HUES6 (cell line): ENCODE data around the gene TCOF1.

Source experiments
- H3K27ac ChIP-seq: 2 replicates; pipeline ENCODE4 v1.7.0; 2013; ENCODE audit warnings: low read depth, mild to moderate bottlenecking, low read length, inconsistent platforms
- H3K27me3 ChIP-seq: 2 replicates; pipeline ENCODE4 v1.6.1; 2013; ENCODE audit warnings: low read length; ENCODE audit not compliant: control insufficient read depth, insufficient read depth
- H3K36me3 ChIP-seq: 2 replicates; pipeline ENCODE4 v1.6.1; 2013; ENCODE audit warnings: low read length; ENCODE audit not compliant: control insufficient read depth, insufficient read depth
- H3K4me1 ChIP-seq: 2 replicates; pipeline ENCODE4 v1.6.1; 2013; ENCODE audit warnings: low read length; ENCODE audit not compliant: control insufficient read depth, insufficient read depth
- H3K4me3 ChIP-seq: 2 replicates; pipeline ENCODE4 v1.5.1; 2013; ENCODE audit warnings: low read depth, low read length
- H3K9ac ChIP-seq: one replicate; pipeline ENCODE4 v1.6.1; 2013; ENCODE audit warnings: mild to moderate bottlenecking, low read length
- H3K9me3 ChIP-seq: 2 replicates; pipeline ENCODE4 v1.6.1; 2013; ENCODE audit warnings: low read depth, low read length; ENCODE audit not compliant: control insufficient read depth, insufficient read depth

Gene TCOF1

GRCh38 chr5:150341331-150341730 lies 16.2 kb upstream of the TCOF1 start:
- Histone ChIP-seq H3K27me3 (no peaks in the 10 kb centered on the region), H3K4me3 (no peak overlapping the region), H3K4me1 (no peaks in the 10 kb centered on the region), H3K9ac (no peak overlapping the region), H3K27ac (no peak overlapping the region), H3K9me3 (no peaks in the 10 kb centered on the region), H3K36me3 (no peaks in the 10 kb centered on the region)

- no peak overlapping the region for H3K4me3 ChIP-seq
- H3K9me3 ChIP-seq, result no peaks in the 10 kb centered on the region
- H3K27me3 ChIP-seq, result no peaks in the 10 kb centered on the region
- H3K27ac ChIP-seq, result no peak overlapping the region
- no peaks in the 10 kb centered on the region for H3K36me3 ChIP-seq
- no peaks in the 10 kb centered on the region for H3K4me1 ChIP-seq
- no peak overlapping the region for H3K9ac ChIP-seq
Measured at GRCh38 chr5:150341989-150342388, 15.5 kb upstream of the TCOF1 start.

- Histone ChIP-seq H3K27ac (no peak overlapping the region), H3K4me1 (no peaks in the 10 kb centered on the region), H3K9ac (no peak overlapping the region), H3K4me3 (no peak overlapping the region), H3K36me3 (no peaks in the 10 kb centered on the region), H3K9me3 (no peaks in the 10 kb centered on the region), H3K27me3 (no peaks in the 10 kb centered on the region)
Measured at GRCh38 chr5:150342583-150342982, 14.9 kb upstream of the TCOF1 start.

GRCh38 chr5:150343994-150344631 lies 13.4 kb upstream of the TCOF1 start:
- Histone ChIP-seq H3K36me3 (no peaks in the 10 kb centered on the region), H3K4me1 (no peaks in the 10 kb centered on the region), H3K27ac (no peak overlapping the region), H3K4me3 (no peak overlapping the region), H3K9me3 (no peaks in the 10 kb centered on the region), H3K9ac (no peak overlapping the region), H3K27me3 (no peaks in the 10 kb centered on the region)

- no peak overlapping the region for H3K4me3 ChIP-seq
- H3K36me3 ChIP-seq, result no peaks in the 10 kb centered on the region
- H3K9ac ChIP-seq, result no peak overlapping the region
- H3K9me3 ChIP-seq, result no peaks in the 10 kb centered on the region
- H3K27me3 ChIP-seq, result no peaks in the 10 kb centered on the region
- H3K4me1 ChIP-seq, result peaks cover 4% of the 10 kb centered on the region
- no peak overlapping the region for H3K27ac ChIP-seq
Measured at GRCh38 chr5:150345716-150346115, 11.8 kb upstream of the TCOF1 start.

GRCh38 chr5:150346592-150346991 lies 10.9 kb upstream of the TCOF1 start:
- Histone ChIP-seq H3K9me3 (no peaks in the 10 kb centered on the region), H3K36me3 (no peaks in the 10 kb centered on the region), H3K9ac (no peak overlapping the region), H3K4me3 (no peak overlapping the region), H3K4me1 (peaks cover 7% of the 10 kb centered on the region), H3K27ac (no peak overlapping the region), H3K27me3 (no peaks in the 10 kb centered on the region)

- peaks cover 7% of the 10 kb centered on the region for H3K4me1 ChIP-seq
- H3K27me3 ChIP-seq, result no peaks in the 10 kb centered on the region
- H3K9ac ChIP-seq, result no peak overlapping the region
- no peak overlapping the region for H3K4me3 ChIP-seq
- no peaks in the 10 kb centered on the region for H3K36me3 ChIP-seq
- H3K27ac ChIP-seq, result no peak overlapping the region
- H3K9me3 ChIP-seq, result no peaks in the 10 kb centered on the region
Measured at GRCh38 chr5:150347003-150347402, 10.5 kb upstream of the TCOF1 start.

- no peak overlapping the region for H3K27ac ChIP-seq
- no peaks in the 10 kb centered on the region for H3K27me3 ChIP-seq
- H3K4me1 ChIP-seq, result peaks cover 7% of the 10 kb centered on the region
- H3K9ac ChIP-seq, result no peak overlapping the region
- H3K9me3 ChIP-seq, result no peaks in the 10 kb centered on the region
- H3K36me3 ChIP-seq, result no peaks in the 10 kb centered on the region
- no peak overlapping the region for H3K4me3 ChIP-seq
Measured at GRCh38 chr5:150347451-150347850, 10.0 kb upstream of the TCOF1 start.

- H3K4me1 ChIP-seq, result peaks cover 7% of the 10 kb centered on the region
- no peaks in the 10 kb centered on the region for H3K36me3 ChIP-seq
- H3K9ac ChIP-seq, result no peak overlapping the region
- H3K4me3 ChIP-seq, result no peak overlapping the region
- no peaks in the 10 kb centered on the region for H3K9me3 ChIP-seq
- no peak overlapping the region for H3K27ac ChIP-seq
- no peaks in the 10 kb centered on the region for H3K27me3 ChIP-seq
Measured at GRCh38 chr5:150349681-150350275, 7.7 kb upstream of the TCOF1 start.

GRCh38 chr5:150350524-150351344 lies 6.8 kb upstream of the TCOF1 start:
- H3K9ac ChIP-seq, result no peak overlapping the region
- H3K4me1 ChIP-seq, result peaks cover 7% of the 10 kb centered on the region
- H3K27me3 ChIP-seq, result no peaks in the 10 kb centered on the region
- no peak overlapping the region for H3K4me3 ChIP-seq
- H3K9me3 ChIP-seq, result no peaks in the 10 kb centered on the region
- no peaks in the 10 kb centered on the region for H3K36me3 ChIP-seq
- no peak overlapping the region for H3K27ac ChIP-seq
